ENCODE data around the gene NRBP1.
"Not testable (repeated sequence)": the region's sequence is repeated elsewhere in the genome, so short reads cannot be mapped to it uniquely, and the experiment has no call there.

NRBP1 gene

DNA sequence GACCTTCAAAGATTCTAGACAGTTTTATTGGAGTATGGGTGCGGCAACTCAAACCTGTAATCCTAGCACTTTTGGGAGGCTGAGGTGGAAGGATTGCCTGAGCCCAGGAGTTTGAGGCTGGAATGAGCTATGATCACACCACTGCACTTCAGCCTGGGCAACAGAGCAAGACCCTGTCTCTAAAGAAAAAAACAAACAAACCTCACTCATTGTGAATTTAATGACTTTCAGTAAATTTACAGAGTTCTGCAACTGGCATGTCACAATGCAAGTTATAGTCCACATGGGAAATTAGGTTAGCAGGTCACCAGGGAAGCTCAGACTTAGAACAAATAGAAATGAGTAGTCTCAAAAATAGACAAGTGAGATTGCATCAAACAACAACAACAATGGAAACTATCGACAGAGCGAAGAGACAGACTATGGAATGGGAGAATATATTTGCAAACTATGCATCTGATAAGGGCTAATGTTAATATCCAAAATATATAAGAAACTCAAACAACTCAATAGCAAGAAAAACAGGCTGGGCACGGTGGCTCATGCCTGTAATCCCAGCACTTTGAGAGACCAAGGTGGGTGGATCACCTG, 6.7 kb upstream of the NRBP1 start:
- no peak for DNase-seq (ENCODE audit: low read depth)

DNA sequence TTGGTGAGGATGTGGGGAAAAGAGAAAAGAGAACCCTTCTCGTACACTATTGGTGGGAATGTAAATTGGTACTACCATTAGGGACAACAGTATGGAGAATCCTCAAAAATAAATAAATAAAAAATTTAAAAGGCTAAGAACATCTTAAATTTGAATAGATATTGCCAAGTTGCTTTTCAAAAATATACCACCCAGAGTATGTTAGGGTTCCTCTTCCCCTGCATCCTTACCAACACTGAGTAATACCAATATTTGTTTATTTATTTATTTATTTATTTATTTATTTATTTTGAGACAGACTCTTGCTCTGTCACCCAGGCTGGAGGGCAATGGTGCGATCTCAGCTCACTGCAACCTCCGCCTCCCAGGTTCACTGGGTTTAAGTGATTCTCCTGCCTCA, 5.5 kb upstream of the NRBP1 start:
- no peak for DNase-seq (ENCODE audit: low read depth)

DNA sequence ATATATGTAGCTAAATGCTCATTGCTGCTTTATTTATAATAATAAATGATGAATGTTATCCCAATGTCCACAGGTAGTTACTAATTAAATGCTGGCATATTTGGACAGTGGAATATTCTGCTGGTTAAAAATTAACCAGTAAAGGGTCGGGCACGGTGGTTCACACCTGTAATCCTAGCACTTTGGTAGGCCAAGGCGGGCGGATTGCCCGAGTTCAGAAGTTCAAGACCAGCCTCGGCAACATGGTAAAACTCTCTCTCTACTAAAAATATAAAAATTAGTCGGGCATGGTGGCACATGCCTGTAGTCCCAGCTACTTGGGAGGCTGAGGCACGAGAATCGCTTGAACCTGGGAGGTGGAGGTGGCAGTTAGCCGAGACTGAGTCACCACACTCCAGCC, 3.4 kb upstream of the NRBP1 start:
- DNase-seq (ENCODE audit: low read depth): not testable (repeated sequence)

- no peak for DNase-seq (ENCODE audit: low read depth)
These were observed 593 bp upstream of the NRBP1 start for GRCh38 chr2:27427863-27428212.

DNA sequence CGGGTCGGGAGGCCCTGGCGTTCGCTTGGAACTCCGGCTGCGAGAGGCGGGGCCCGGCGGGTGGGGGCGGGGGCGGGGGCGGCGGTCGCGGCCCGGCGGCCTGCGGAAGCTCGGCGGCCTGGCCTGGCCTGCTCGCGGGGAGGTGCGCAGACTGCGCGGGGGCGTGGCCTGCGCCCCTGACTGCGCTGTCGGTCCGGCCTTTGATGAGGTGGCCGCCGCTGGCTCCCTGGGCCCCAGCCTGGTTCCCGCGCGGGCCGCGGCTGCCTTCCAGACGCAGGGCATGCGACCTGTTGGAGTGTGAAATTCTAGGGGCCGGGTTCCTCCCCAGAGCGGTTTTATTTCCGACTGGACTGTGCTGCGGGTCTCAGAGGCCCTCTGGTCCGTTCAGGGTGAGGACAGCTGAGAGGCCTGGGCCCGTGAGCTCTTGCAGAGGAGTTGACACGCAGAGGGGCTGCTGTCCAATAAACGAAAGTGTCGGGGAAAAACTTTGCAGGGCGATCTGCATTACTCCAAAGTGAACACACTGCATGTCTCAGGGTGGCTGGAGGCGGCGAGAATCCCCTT, 629 bp downstream of the NRBP1 start:
- peak; percentile 48 for DNase-seq (ENCODE audit: low read depth)

DNA sequence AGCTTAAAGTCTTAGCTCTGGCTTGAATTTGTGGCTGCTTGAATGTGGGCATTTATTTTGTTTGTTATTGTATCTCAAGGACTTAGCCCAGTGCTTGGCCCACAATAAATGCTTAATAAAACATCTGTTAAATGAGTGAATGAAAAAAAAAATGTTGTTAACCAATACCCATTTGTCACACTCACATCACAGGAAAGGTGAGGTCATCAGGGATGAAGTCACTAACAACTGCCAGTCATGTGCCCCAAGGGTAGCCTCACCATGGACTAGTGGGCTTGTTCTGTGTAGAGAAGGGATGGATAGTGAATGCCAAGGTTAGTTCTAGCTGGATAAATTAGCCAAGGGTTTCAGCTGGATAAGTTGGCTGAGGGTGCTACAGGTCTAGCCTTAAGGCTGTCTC, 3.0 kb downstream of the NRBP1 start:
- no peak for DNase-seq (ENCODE audit: low read depth)

- DNase-seq (ENCODE audit: low read depth): no peak
These were observed 7.2 kb downstream of the NRBP1 start for GRCh38 chr2:27435628-27436027.

GRCh38 chr2:27441226-27441926, 12.9 kb downstream of the NRBP1 start:
- DNase-seq (ENCODE audit: low read depth): no peak

GRCh38 chr2:27441958-27442919, 13.8 kb downstream of the NRBP1 start, which contains the start of gene KRTCAP3:
TSS of gene KRTCAP3 (plus strand) at chr2:27442381. CDS start at chr2:27442413, 32 bp downstream.
- peak; percentile 27 for DNase-seq (ENCODE audit: low read depth)

DNA sequence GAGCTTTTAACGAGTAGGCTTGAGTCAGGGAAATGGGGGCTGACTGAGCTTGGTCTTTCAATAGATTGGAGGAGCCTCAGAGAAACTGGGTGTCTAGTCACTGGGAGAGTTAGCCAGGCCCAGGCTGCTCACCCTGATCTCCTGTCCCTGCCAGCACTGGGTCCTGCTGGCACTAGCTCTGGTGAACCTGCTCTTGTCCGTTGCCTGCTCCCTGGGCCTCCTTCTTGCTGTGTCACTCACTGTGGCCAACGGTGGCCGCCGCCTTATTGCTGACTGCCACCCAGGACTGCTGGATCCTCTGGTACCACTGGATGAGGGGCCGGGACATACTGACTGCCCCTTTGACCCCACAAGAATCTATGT, 14.5 kb downstream of the NRBP1 start:
- DNase-seq (ENCODE audit: low read depth): no peak

GRCh38 chr2:27445155-27445554, 16.7 kb downstream of the NRBP1 start:
- no peak for DNase-seq (ENCODE audit: low read depth)

DNA sequence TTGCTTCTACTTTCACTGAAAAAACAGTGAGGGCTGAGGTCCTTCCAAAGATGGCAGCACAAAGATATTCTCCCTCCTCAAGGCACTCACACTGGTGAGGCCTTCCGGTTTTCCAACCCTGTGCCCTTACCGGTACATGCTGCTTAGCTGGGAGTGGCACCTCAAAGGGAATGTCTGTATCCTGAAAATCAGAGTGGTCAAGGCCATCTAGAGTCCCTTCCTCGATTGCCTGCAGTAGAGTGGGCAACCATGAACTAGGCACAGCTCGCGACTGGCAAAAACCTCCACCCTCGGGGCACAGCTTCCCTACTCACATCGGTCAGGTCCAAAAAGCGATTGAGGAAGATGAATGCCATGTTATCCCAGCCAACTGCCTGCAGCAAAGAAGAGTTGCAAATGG, 17.2 kb downstream of the NRBP1 start:
- no peak for DNase-seq (ENCODE audit: low read depth)

GRCh38 chr2:27446057-27446456, 17.6 kb downstream of the NRBP1 start:
- no peak for DNase-seq (ENCODE audit: low read depth)

DNA sequence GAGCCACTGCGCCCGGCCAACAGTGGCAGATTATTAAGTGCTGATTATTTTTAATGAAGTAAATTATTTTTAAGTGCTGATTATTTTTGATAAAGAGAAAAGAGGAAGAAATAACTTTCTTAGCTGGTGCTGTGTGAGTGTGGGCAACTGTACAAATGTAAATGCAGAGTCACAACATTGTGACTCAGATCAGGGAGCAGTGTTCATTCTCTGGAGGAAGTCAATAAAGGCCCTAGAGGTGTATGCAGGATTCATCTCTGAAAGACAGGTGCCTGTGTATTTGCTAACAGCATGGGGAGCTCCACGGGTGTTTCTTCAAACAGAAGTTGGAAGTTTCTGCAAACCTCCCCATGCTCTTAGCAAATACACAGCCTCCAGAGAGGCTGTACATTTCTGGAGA, 19.9 kb downstream of the NRBP1 start:
- no peak for DNase-seq (ENCODE audit: low read depth)

DNA sequence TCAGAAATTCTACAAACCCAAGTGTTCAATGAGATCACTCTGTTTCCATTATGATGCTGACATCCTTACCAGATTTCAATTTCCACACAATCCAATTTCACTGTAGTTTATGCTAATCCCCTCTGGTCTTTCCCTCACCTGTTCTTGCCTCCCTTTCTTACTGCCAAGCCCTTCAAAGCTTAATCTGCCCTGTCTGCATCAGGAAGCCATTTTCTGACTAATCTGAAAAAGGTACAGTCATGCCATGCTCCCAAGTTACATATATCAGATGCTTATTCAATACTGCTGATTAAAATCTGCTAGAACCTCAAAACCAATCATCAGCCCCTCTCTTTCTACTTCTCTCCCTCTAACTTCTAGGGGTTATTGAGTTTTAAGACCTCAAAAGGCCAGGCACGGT, 22.7 kb downstream of the NRBP1 start:
- DNase-seq (ENCODE audit: low read depth): no peak

- DNase-seq (ENCODE audit: low read depth): no peak
These were observed 25.5 kb downstream of the NRBP1 start for GRCh38 chr2:27453968-27454367.

GRCh38 chr2:27461118-27461517, 32.7 kb downstream of the NRBP1 start:
- DNase-seq (ENCODE audit: low read depth): no peak

DNA sequence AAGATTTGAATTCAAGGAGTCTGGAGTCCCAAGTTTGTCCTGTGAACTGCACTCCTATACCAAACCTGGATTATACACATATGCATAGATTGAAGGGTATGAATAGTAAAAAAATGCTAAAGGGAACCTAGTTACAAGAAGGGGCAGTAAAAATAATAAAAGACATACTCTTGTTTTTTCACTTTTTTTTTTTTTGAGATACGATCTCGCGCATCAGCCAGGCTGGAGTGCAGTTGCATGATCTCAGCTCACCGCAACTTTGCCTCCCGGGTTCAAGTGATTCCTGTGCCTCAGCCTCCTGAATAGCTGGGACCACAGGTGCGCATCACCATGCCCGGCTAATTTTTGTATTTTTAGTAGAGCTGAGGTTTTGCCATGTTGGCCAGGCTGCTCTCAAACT, 36.0 kb downstream of the NRBP1 start:
- DNase-seq (ENCODE audit: low read depth): no peak

GRCh38 chr2:27471961-27472360, 43.5 kb downstream of the NRBP1 start:
- no peak for DNase-seq (ENCODE audit: low read depth)

DNA sequence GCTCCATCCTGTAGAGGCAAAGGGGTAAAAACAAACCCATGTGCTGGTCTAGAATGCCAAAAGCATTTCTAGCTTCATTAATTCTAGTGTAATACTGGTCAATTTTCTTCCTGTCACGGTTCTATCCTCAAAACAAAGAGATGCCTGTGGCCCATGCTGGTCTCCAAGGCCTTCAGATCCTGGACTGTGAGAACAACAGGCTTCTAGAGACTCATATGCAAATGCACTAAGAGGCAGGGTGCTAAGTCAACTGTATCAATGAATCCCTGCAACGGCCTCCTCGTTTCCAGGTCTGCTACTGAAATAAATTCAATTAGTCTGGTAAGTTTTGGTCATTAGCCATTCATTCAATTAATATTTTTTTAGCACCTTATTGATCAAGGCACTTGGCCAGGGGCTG, 57.1 kb downstream of the NRBP1 start:
- no peak for DNase-seq (ENCODE audit: low read depth)

DNA sequence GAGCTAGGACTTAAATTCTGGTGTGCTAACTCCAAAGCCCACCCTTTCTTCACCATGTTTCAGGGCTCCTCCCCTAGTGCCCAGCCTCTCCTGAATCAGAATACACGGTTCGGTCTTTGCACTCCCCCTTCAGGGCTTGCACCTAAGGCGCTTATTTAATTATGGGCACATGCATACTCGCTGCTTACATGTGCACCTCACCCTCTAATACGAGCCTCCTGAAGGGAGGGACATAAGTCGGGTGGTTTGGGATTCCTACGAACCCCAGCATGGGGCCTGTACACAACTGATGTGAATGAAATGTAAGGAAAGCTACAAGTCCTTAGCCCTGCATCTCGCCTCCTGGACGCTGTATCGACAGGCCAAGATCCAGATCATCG, 60.7 kb downstream of the NRBP1 start:
- no peak for DNase-seq (ENCODE audit: low read depth)

DNA sequence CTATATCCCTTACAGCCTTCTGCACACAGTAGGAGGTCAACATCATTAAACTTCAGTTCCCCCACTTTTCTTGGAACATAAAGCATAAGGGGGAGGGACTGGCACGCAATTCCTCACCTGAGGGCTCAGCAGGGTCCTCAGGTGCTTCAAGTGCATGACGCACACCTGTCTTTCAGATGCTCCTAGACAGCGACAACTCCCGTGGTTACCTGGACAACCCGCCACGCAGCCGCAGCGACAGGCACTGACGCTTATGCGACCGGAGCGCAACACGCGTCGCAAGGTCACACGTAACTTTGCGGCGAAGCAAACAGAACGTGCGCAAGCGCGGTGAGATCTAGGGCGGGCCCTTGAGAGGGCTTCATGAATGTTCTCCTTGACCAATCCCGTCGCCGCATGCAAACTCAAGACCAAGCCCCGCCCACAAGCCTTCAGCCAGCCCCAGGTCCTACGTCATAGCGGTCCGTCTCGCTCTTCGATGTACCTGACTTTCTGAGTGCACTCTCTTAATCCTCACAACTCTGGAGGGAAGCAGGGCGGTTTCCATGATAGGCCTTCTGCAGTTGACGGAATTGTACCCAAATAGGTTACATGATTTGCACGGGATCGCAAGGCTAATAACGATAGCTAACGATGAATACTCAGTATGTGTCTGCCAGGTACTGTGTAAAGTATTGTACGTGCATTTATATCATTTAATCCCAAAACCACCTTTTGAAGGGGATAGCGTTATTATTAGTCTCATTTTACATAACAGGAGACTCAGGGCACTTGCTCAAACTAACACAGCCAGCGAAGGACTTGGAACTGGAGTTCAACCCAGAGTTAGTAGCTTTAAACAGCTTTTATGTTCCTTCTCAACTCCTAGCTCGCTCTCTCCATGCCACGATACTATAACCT, 61.3 kb downstream of the NRBP1 start, which contains the start of gene IFT172:
IFT172 (minus strand) TSS at position 246 of the 900 bp plus-strand sequence; CDS start at position 156, 90 bp downstream.
- peak; percentile 99 for DNase-seq (ENCODE audit: low read depth)
